Stimulated activated effector memory CD8-positive, alpha-beta T cell treated with anti-CD3 and anti-CD28 coated beads, Interleukin-12 subunit alpha, Interleukin-12 subunit beta, amount 100 ng/mL, for 72 hours (primary cell): Measurements from ENCODE around the gene OSBPL2.

Experiments used
- ATAC-seq: fragments of 150-1000 bp; cut with Tn5 transposase; 2 replicates; pipeline ENCODE4 v1.10.0; 2021
- DNase-seq, 2 donors: peaks; one replicate each; pipeline ENCODE4 v3.0.0; 2021 to 2022; ENCODE audit warnings: low spot score in 2 of 2
- H3K27ac Mint-ChIP-seq: one replicate; pipeline ENCODE4 v1.8.0; 2022; ENCODE audit warnings: mild to moderate bottlenecking, mixed read lengths
- H3K36me3 Mint-ChIP-seq: one replicate; pipeline ENCODE4 v1.8.0; 2022; ENCODE audit warnings: mild to moderate bottlenecking, mixed read lengths
- H3K4me1 Mint-ChIP-seq: one replicate; pipeline ENCODE4 v1.8.0; 2022; ENCODE audit warnings: mixed read lengths
- H3K4me3 Mint-ChIP-seq: one replicate; pipeline ENCODE4 v1.8.0; 2022; ENCODE audit warnings: mild to moderate bottlenecking, mixed read lengths
- H3K9me3 Mint-ChIP-seq: one replicate; pipeline ENCODE4 v1.8.0; 2022; ENCODE audit warnings: mixed read lengths

Gene OSBPL2

GRCh38 chr20:62214067-62214466 lies 24.3 kb upstream of the OSBPL2 start:
- ATAC-seq (no peak), DNase-seq (no peak)
- H3K4me1 Mint-ChIP-seq: peaks cover 3% of the 10 kb centered on the region
- no peak overlapping the region for H3K27ac Mint-ChIP-seq
- H3K4me3 Mint-ChIP-seq: no peak overlapping the region
- H3K9me3 Mint-ChIP-seq: no peaks in the 10 kb centered on the region
- H3K36me3 Mint-ChIP-seq: no peaks in the 10 kb centered on the region

- peaks cover 6% of the 10 kb centered on the region for H3K4me1 Mint-ChIP-seq
- H3K27ac Mint-ChIP-seq: no peak overlapping the region
- ATAC-seq: no peak
- no peak overlapping the region for H3K4me3 Mint-ChIP-seq
- DNase-seq: no peak
- H3K36me3 Mint-ChIP-seq: no peaks in the 10 kb centered on the region
- H3K9me3 Mint-ChIP-seq: no peaks in the 10 kb centered on the region
Measured at GRCh38 chr20:62215020-62215990, 23.0 kb upstream of the OSBPL2 start.

GRCh38 chr20:62215991-62216635 lies 22.2 kb upstream of the OSBPL2 start:
- no peak for DNase-seq
- Mint-ChIP-seq H3K27ac (no peak overlapping the region), H3K9me3 (no peaks in the 10 kb centered on the region), H3K36me3 (no peaks in the 10 kb centered on the region), H3K4me1 (peaks cover 6% of the 10 kb centered on the region), H3K4me3 (no peak overlapping the region)
- no peak for ATAC-seq

GRCh38 chr20:62216636-62217566 lies 21.4 kb upstream of the OSBPL2 start:
- H3K9me3 Mint-ChIP-seq: no peaks in the 10 kb centered on the region
- H3K4me1 Mint-ChIP-seq: peaks cover 6% of the 10 kb centered on the region
- ATAC-seq (no peak), DNase-seq (no peak)
- H3K4me3 Mint-ChIP-seq: no peak overlapping the region
- no peaks in the 10 kb centered on the region for H3K36me3 Mint-ChIP-seq
- H3K27ac Mint-ChIP-seq: no peak overlapping the region

- no peaks in the 10 kb centered on the region for H3K9me3 Mint-ChIP-seq
- ATAC-seq: no peak
- no peak overlapping the region for H3K4me3 Mint-ChIP-seq
- peaks cover 6% of the 10 kb centered on the region for H3K4me1 Mint-ChIP-seq
- H3K36me3 Mint-ChIP-seq: no peaks in the 10 kb centered on the region
- no peak for DNase-seq
- no peak overlapping the region for H3K27ac Mint-ChIP-seq
Measured at GRCh38 chr20:62217913-62218773, 20.2 kb upstream of the OSBPL2 start.

- no peak for DNase-seq
- Mint-ChIP-seq H3K36me3 (no peaks in the 10 kb centered on the region), H3K27ac (no peak overlapping the region), H3K4me1 (peaks cover 6% of the 10 kb centered on the region), H3K9me3 (no peaks in the 10 kb centered on the region), H3K4me3 (peak overlapping the region; percentile 36)
- no peak for ATAC-seq
Measured at GRCh38 chr20:62219101-62219991, 19.0 kb upstream of the OSBPL2 start.

GRCh38 chr20:62219992-62220665 lies 18.2 kb upstream of the OSBPL2 start, which contains the start of gene HRH3:
Gene HRH3, minus strand, starts transcription at chr20:62220278. Its CDS starts 308 bp downstream, at chr20:62219970.
- peak; percentile 42 for ATAC-seq
- DNase-seq: peak; percentile 27 to 66
- no peaks in the 10 kb centered on the region for H3K36me3 Mint-ChIP-seq

GRCh38 chr20:62220666-62221568 lies 17.4 kb upstream of the OSBPL2 start:
- DNase-seq (no peak), ATAC-seq (no peak)
- no peak overlapping the region for H3K27ac Mint-ChIP-seq
- peaks cover 6% of the 10 kb centered on the region for H3K4me1 Mint-ChIP-seq
- H3K36me3 Mint-ChIP-seq: no peaks in the 10 kb centered on the region
- no peaks in the 10 kb centered on the region for H3K9me3 Mint-ChIP-seq
- H3K4me3 Mint-ChIP-seq: no peak overlapping the region

More at GRCh38 chr20:62219992-62220665, 18.2 kb upstream of the OSBPL2 start, which contains the start of gene HRH3:
- H3K27ac Mint-ChIP-seq: no peak within 1 kb of the TSS
- peaks cover 6% of the 10 kb centered on the region for H3K4me1 Mint-ChIP-seq
- peak within 1 kb of the TSS; percentile 36 for H3K4me3 Mint-ChIP-seq
- no peaks in the 10 kb centered on the region for H3K9me3 Mint-ChIP-seq

GRCh38 chr20:62222266-62222850 lies 16.0 kb upstream of the OSBPL2 start:
- DNase-seq: no peak
- no peak overlapping the region for H3K27ac Mint-ChIP-seq
- H3K9me3 Mint-ChIP-seq: no peaks in the 10 kb centered on the region
- no peak for ATAC-seq
- peaks cover 6% of the 10 kb centered on the region for H3K4me1 Mint-ChIP-seq
- H3K36me3 Mint-ChIP-seq: no peaks in the 10 kb centered on the region
- no peak overlapping the region for H3K4me3 Mint-ChIP-seq

- no peaks in the 10 kb centered on the region for H3K9me3 Mint-ChIP-seq
- DNase-seq (no peak), ATAC-seq (no peak)
- peaks cover 6% of the 10 kb centered on the region for H3K4me1 Mint-ChIP-seq
- no peak overlapping the region for H3K27ac Mint-ChIP-seq
- no peak overlapping the region for H3K4me3 Mint-ChIP-seq
- H3K36me3 Mint-ChIP-seq: no peaks in the 10 kb centered on the region
Measured at GRCh38 chr20:62222972-62223371, 15.3 kb upstream of the OSBPL2 start.

GRCh38 chr20:62223571-62223970 lies 14.8 kb upstream of the OSBPL2 start:
- Mint-ChIP-seq H3K4me3 (no peak overlapping the region), H3K36me3 (no peaks in the 10 kb centered on the region), H3K9me3 (no peaks in the 10 kb centered on the region), H3K4me1 (peaks cover 6% of the 10 kb centered on the region), H3K27ac (no peak overlapping the region)
- DNase-seq: no peak
- no peak for ATAC-seq
